Measurements from ENCODE around the gene CRY2.
"Not testable (repeated sequence)": the region's sequence is repeated elsewhere in the genome, so short reads cannot be mapped to it uniquely, and the experiment has no call there.

The CRY2 gene

DNA sequence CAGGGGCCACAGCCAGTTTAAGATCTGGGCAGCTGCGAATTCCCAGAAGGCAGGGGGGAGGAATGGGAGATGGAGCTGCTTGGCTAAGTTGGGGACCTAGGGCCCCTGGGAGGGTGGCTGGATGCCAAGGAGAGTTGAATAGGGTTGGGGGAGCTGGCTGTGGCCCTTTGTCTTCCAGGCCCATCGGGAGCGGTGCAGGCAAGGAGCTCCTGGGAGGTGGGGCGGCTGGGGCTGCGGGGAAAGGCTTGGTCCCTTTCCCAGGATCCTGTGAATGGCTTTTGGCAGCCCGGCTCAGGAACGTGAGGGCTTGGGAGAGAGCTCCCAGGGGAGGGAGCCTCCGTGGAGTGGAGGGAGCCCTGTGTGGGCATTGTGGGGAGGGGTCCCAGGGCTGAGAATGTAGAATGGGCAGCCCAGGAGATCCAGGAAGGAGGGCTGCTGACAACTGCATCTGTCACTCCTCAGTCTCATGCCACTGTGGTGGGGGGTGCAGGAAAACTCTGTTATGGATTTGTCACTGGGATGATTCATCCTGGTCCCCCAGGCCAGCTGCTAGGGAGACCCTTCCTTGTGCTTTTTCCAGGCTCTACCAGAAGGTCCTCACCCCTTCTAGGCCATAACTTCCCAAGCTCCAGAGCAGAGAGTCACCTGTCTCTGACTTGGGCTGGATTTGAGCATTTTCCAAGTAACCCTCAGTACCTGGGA, 53.8 kb downstream of the CRY2 start:
- no peak for DNase-seq

DNA sequence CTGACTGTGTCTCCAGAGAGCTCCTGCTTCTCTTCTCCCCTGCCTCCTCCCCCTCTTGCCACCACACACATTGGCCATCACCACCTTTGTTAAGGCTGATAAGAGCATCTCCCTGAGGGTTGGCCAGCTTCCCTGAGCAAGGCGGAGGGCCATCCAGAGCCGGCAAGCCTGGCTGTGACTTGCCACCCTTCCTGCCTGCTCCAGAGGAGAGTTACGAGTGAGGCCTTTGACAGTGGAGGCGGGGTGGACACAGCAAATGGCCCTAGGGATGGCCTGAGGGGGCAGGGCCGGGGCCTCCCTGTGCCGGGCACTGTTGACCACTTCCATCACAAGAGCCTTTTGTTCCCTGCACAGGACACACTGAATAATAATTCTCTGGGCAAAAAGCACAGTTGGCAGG, 54.4 kb downstream of the CRY2 start:
- no peak for DNase-seq

DNA sequence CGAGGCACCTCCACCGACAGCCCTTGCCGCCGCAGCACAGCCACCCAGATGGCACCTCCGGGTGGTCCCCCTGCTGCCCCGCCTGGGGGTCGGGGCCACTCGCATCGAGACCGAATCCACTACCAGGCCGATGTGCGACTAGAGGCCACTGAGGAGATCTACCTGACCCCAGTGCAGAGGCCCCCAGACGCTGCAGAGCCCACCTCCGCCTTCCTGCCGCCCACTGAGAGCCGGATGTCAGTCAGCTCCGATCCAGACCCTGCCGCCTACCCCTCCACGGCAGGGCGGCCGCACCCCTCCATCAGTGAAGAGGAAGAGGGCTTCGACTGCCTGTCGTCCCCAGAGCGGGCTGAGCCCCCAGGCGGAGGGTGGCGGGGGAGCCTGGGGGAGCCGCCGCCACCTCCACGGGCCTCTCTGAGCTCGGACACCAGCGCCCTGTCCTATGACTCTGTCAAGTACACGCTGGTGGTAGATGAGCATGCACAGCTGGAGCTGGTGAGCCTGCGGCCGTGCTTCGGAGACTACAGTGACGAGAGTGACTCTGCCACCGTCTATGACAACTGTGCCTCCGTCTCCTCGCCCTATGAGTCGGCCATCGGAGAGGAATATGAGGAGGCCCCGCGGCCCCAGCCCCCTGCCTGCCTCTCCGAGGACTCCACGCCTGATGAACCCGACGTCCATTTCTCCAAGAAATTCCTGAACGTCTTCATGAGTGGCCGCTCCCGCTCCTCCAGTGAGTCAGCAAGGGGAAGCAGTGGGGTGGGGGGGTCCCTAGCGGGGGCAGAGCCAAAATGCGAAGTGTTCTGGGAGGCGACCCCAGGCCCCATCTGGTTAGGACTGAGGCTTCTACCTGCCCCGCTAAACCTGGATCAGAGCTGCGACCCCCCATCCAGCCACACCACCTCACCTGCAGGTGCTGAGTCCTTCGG, 55.4 kb downstream of the CRY2 start:
- DNase-seq = no peak

DNA sequence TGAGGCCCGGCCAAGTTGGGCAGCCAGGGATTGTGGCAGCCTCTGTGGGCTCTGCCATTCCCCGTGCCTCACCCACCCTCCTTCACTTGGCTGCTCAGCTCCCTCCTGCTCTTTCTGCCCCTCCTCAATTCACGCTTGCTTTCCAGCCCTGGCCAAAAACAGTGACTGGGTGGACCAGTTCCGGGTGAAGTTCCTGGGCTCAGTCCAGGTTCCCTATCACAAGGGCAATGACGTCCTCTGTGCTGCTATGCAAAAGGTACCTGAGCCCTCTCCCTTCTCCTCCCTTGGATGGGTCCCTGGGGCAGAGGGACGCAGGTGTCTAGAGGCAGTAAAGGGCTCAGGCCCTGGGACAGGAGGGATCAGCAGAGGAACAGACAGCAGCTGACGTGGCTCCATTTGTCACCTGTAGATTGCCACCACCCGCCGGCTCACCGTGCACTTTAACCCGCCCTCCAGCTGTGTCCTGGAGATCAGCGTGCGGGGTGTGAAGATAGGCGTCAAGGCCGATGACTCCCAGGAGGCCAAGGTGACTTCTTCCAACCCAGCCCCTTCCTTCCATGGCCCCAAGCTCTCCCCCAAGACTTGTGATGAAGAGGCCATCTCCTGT, 57.1 kb downstream of the CRY2 start:
- DNase-seq = no peak

GRCh38 chr11:45905095-45905494, 57.8 kb downstream of the CRY2 start:
- no peak for DNase-seq

- DNase-seq = not testable (repeated sequence)
Observed at GRCh38 chr11:45905576-45905975, 58.3 kb downstream of the CRY2 start.

DNA sequence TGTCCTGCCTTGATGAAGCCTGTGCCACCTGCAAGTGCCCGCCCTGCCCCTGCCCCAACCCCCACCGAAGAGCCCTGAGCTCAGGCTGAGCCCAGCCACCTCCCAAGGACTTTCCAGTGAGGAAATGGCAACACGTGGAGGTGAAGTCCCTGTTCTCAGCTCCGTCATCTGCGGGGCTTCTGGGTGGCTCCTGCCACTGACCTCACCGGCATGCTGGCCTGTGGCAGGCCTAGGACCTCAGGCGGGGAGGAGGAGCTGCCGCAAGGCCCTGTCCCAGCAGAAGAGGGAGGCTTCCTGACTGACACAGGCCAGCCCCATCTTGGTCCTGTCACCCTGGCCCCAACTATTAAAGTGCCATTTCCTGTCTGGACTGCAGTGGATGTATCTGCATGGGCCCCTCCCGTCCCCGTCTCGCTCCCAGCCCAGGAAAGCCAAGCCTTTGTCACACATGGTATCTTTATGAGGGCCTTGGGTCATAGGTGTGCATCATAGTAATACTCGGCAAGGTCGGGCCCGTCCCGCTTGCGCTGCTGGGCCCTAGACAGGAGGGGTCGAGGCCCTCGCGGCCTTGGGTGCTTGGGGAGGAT, 58.9 kb downstream of the CRY2 start:
- no peak for DNase-seq

GRCh38 chr11:45906965-45907611, 59.8 kb downstream of the CRY2 start, which contains the start of gene FREY1:
Gene FREY1, minus strand, starts transcription at chr11:45907271. Its CDS starts 26 bp downstream, at chr11:45907245.
- DNase-seq = no peak

DNA sequence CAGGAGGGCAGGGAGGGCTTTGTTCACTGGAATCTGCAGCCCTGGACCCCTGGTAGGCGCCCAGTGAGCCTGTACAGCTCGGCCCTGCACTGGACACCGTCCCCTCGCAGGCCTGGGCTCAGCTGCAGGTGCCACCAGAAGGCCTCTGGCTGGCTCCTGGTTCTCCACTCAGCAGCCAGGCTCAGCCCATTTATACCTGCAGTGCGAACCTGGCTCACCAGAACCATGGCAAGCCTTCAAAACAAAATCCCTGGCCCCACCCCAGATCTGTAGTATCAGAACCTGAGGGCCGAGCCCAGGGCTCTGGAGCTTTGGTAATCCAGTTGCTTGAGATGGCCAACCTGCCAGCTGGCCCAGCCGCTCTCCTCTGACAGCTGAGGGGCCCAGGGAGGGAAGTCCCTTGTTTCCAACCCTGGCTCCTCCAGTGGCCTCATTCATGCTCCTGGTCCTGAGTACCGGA, 60.7 kb downstream of the CRY2 start:
- no peak for DNase-seq

GRCh38 chr11:45909594-45910475, 62.6 kb downstream of the CRY2 start:
- no peak for DNase-seq

- DNase-seq = no peak
Observed at GRCh38 chr11:45910623-45911022, 63.3 kb downstream of the CRY2 start.

DNA sequence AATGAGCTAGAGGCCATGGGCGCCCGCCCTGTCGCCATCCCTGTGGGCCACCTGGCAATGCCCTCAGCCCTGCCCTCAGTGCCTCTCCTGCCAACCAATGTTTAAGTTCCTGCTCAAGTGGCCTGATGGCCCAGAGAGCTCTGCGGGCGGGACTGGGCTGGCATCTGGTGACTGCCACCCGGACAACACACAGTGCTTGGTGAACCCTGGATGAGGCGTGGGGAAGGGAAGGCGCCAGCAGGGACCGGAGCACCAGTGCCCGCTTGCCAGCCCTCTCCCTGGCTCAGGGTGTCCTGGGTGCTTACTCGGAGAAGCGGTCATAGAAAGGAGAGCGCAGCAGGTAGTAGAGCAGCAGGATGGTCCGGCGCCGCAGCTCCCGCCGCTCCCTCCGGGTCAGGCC, 66.2 kb downstream of the CRY2 start:
- DNase-seq = no peak

DNA sequence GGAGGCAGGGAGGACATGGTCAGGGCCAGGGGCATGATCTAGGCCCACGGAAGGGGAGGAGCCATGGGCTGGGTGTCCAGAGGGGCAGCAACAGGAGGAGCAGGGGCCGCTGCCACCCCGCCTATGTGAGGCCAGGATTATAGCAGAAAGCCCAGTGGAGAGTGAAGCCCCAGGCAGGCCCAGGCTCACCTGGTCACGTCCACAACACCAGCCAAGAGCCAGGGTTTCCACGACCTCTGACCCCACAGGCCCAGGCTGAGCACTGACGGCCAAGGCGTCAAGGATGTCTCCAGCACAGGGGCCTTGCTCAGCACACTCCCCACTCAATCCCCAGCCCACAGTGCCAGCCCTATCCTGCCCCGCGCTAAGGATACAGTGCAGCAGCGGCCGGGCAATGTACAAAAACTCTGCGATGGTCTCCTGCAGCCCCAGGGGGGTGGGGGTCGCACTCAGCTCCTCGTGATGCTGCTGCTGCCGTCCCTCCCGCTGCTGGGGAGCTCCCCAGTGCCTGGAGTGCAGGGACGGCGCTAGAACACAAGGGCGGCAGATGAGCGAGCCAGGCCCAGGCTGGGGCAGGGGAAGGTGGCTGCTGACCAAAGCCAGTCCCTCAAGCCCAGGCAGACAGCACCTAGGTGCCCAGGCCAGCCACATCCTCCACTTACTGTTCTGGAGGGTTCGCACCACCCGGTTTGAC, 66.8 kb downstream of the CRY2 start:
- DNase-seq = no peak

GRCh38 chr11:45915446-45915845, 68.2 kb downstream of the CRY2 start:
- no peak for DNase-seq

DNA sequence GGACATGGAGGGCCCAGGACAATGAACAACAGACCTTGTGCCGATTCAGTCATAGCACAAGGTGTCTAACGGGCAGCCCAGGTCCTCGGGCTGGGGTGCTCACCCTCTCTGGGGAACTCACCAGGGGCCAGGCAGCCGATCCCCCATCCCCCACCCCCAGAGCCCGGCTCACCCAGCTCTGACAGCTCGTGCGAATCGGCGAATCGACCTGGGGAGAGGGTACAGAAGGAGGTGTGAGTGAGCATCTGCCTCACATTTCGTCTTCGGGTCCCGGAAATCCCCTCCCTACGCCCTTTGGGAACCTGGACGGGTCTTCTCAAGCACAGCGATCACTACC, 70.0 kb downstream of the CRY2 start:
- DNase-seq = no peak

DNA sequence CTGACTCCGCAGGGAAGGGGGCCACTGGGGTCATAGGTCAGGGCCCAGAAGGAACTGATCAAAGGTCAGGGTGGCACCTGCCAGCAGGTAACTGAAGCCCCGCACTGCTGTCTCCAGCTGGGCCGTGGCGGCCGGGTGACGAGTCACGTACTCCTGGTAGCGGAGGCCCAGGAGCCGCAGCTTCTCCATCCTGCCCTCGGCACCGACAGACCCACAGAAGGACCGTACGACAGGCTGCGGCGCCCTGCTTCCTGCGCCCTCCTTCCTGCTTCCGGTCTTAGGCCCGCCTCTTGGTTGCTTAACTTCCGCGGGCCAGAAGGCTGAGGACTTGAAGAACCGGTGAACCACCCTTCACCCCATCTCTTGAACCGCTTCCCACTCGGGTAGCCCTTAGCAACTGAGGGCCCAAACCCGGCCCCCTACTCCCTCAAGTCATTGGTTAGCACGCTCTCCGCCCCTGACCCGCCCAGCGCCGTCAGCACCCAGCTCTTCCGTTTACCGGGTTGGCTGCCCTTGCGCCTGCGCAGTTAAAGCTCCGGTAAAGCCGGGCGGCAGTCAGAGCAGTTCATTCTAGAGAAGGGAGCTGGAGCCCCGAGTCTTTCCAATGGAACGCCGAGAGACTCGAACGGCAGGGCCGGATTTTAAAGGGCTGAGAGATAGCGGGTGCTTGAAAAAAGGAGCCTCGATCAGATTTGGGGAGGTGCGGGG, 70.5 kb downstream of the CRY2 start, which contains the start of gene PEX16:
Gene PEX16 (minus strand): TSS at position 255 of the 708 bp plus-strand sequence. CDS start 66 bp downstream, at position 189.
- peak; percentile 94 for DNase-seq

GRCh38 chr11:45918331-45918941, 71.2 kb downstream of the CRY2 start:
- DNase-seq = peak; percentile 80

DNA sequence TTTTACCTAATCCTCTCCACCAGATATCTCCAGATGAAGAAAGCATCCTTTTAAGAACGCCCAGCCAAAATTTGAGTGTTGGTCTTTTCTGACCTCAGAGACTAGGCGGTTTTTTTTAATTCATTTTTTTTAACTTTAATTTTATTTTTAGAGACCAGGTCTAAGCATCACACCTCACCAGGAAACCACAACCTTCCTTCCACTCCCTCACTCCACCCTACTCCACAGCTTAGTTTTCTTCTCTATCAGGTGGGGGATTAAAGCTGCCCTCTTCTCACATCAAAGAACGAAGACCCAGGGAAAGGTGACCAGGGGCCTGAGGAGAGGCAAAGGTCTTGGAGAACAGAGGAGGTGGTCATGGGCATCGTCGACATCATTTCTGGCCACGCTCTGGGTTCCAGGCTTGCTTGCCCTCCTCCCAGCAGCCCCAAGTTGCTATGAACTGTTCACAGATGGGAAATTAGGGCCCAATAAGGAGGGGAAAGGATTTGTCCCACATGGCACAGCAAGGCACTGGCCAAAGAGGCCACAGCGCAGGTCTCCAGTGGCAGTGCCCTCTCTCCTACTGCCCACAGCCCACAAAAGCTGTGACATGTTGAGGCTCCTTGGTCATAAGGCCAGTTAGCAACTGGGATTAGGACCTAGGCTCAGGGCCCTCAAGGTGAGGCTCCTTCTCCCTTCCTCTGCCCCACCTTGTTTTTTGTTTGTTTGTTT, 71.8 kb downstream of the CRY2 start:
- DNase-seq = no peak
